Spleen (tissue), 11 donors: ENCODE measurements around the gene PARD6G. TPM values are rescaled to one million over a fixed set of nuclear protein-coding genes. Genes with fewer than 3 reads are reported as not detected.

Experiments
- DNase-seq: peaks from one replicate; pipeline ENCODE4 v3.0.0-alpha.2; 2020
- H3K27ac ChIP-seq, 8 donors: fragments of 200-600 bp; sonication (generic) in 7 of 8; 1 replicate in 4 of 8; 2 replicates in 4 of 8; pipeline versions ENCODE4 v1.5.0 to v1.8.0; 2016 to 2021; ENCODE audit warnings: inconsistent platforms in 4 of 8, mild to moderate bottlenecking in 4 of 8, moderate library complexity in 1 of 8
- H3K27me3 ChIP-seq, 7 donors: fragments of 200-600 bp; sonication (generic) in 6 of 7; replicated peaks in 1 of 7; 1 replicate in 4 of 7; 2 replicates in 3 of 7; pipeline versions ENCODE4 v1.5.0 to v1.8.0; 2016 to 2021; ENCODE audit warnings: inconsistent platforms in 3 of 7, mild to moderate bottlenecking in 1 of 7
- H3K36me3 ChIP-seq, 6 donors: fragments of 200-600 bp; sonication (generic) in 5 of 6; 1 replicate in 4 of 6; 2 replicates in 2 of 6; pipeline versions ENCODE4 v1.5.0 to v1.8.0; 2016 to 2021; ENCODE audit warnings: inconsistent platforms in 2 of 6
- H3K4me1 ChIP-seq, 6 donors: fragments of 200-600 bp; sonication (generic) in 5 of 6; 1 replicate in 3 of 6; 2 replicates in 3 of 6; pipeline versions ENCODE4 v1.5.0 to v1.8.0; 2016 to 2021; ENCODE audit warnings: inconsistent platforms in 3 of 6
- H3K4me3 ChIP-seq, 8 donors: fragments of 200-600 bp; sonication (generic) in 7 of 8; 1 replicate in 4 of 8; 2 replicates in 4 of 8; pipeline versions ENCODE4 v1.5.0 to v1.8.0; 2016 to 2021; ENCODE audit warnings: inconsistent platforms in 4 of 8, mild to moderate bottlenecking in 4 of 8, moderate library complexity in 2 of 8
- H3K9me3 ChIP-seq, 8 donors: fragments of 200-600 bp; sonication (generic) in 7 of 8; 1 replicate in 4 of 8; 2 replicates in 4 of 8; pipeline versions ENCODE4 v1.5.0 to v1.8.0; 2016 to 2021; ENCODE audit warnings: inconsistent platforms in 4 of 8
- POLR2A ChIP-seq, 3 donors: fragments of 450-650 bp; IDR thresholded peaks; one replicate each; pipeline ENCODE4 v1.5.1; 2017; ENCODE audit warnings: antibody characterized with exemption in 3 of 3, mild to moderate bottlenecking in 1 of 3
- POLR2AphosphoS5 ChIP-seq, 3 donors: sonication (generic); formaldehyde crosslinking; IDR thresholded peaks; one replicate each; pipeline ENCODE4 v1.5.1; 2017; ENCODE audit warnings: antibody characterized with exemption in 3 of 3
- WGBS, 5 donors: extraction: QIAGEN DNeasy Blood & Tissue Kit in 3 of 5; methylation state at CpG; one replicate each; pipeline versions ENCODE4 v1.1.5 to v1.1.7; 2013 to 2018; 5-methylcytosine and 5-hydroxymethylcytosine counted together
- intact Hi-C: fragments of 100-400 bp; cut with DNase I; formaldehyde crosslinking; loops from one replicate; pipeline ENCODE4 v1.15.0; 2023; ENCODE audit warnings: low total_unique reads
- polyA plus RNA-seq, 3 donors: library from polyadenylated mRNA; stranded (reverse); fragments of 200-250 nt; gene quantifications; one replicate each; pipeline ENCODE4 v1.2.1, GENCODE V29; 2013
- total RNA-seq, 7 donors: library from RNA; depleted of rRNA in 3 of 7; stranded (reverse); fragments of >200 nt in 3 of 7; fragmentation: NEBNext Ultra II Directional in 4 of 7; extraction: Animal tissue kit (Norgen Biotek cat#: 25700) in 4 of 7; gene quantifications; one replicate each; pipeline versions ENCODE4 v1.1.0 to v1.2.1, GENCODE V29; 2016 to 2021
- TF ChIP-seq, protein P1 (sequence below), 11 experiments: fragments of 200-600 bp in 7 of 11; fragments of 450-650 bp in 4 of 11; sonication (generic) in 4 of 11; IDR thresholded peaks in 8 of 11; conservative IDR thresholded peaks in 3 of 11; 1 replicate in 7 of 11; 2 replicates in 4 of 11; pipeline versions ENCODE4 v1.4.0 to v1.8.0; 2016 to 2021; ENCODE audit warnings: antibody characterized with exemption in 11 of 11, inconsistent platforms in 4 of 11, mild to moderate bottlenecking in 1 of 11
- donor health status: healthy with polysubstance abuse.
- donor health status: DM: no; HTN: no; CAD: no; lungs with moderate emphysema.
- donor health status: DM: no; HTN: no; CAD: no.
- donor health status: Bipolar disorder and iron deficiency.
- donor health status: healthy.
- donor health status: DM: no; HTN: no; CAD: no.
- donor health status: DM: yes; HTN: yes; CAD: no.

The PARD6G gene
- total and polyA plus RNA-seq, 10 donors: 0.30 to 6.8 (median 2.4) TPM

DNA sequence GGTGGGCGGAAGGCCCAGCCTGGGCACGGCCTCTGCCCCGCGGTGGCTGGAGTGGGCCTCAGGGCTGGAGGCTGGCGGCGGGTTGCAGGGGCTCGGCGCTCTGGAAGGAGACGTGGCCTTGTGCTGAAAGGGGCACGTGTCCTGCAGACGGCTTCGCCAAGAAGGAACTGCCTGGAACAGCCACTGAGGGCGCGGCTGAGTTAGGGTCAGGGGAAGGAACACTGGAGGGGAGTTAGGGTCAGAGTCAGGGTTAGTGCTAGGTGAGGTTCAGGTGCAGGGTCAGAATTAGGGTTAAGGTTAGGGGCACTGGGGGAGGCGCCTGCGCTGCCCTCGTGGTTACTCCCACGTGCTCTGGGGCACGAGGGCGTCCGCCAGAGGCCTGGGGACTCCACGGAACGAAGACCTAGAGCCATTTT lies 139.2 kb downstream of the PARD6G start:
- WGBS, 5 donors: 91 to 96% (median 92%) methylated on average over 23 of the region's 23 CpGs

GRCh38 chr18:80107426-80107825 lies 139.9 kb downstream of the PARD6G start:
- WGBS, 5 donors: 71 to 78% (median 76%) methylated on average over 10 of the region's 10 CpGs
- Histone ChIP-seq H3K36me3 (no peaks in the 10 kb centered on the region), H3K27ac (peak overlapping the region in 3 of 8 donors; percentile 85 to 90 (median 85)), H3K4me1 (peaks cover 12 to 48% (median 17%) of the 10 kb centered on the region in 6 donors), H3K9me3 (peaks cover 0 to 7% (median 0%) of the 10 kb centered on the region in 8 donors), H3K27me3 (no peaks in the 10 kb centered on the region), H3K4me3 (no peak overlapping the region)
- DNase-seq: no peak
- intact Hi-C loops: no loop called here
- TF ChIP-seq, protein P1, sequence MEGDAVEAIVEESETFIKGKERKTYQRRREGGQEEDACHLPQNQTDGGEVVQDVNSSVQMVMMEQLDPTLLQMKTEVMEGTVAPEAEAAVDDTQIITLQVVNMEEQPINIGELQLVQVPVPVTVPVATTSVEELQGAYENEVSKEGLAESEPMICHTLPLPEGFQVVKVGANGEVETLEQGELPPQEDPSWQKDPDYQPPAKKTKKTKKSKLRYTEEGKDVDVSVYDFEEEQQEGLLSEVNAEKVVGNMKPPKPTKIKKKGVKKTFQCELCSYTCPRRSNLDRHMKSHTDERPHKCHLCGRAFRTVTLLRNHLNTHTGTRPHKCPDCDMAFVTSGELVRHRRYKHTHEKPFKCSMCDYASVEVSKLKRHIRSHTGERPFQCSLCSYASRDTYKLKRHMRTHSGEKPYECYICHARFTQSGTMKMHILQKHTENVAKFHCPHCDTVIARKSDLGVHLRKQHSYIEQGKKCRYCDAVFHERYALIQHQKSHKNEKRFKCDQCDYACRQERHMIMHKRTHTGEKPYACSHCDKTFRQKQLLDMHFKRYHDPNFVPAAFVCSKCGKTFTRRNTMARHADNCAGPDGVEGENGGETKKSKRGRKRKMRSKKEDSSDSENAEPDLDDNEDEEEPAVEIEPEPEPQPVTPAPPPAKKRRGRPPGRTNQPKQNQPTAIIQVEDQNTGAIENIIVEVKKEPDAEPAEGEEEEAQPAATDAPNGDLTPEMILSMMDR (IDR thresholded peaks at IDR 0.05 in 8 of 11, conservative IDR thresholded peaks at IDR 0.05 in 3 of 11): no peak
- no peak for TF ChIP-seq POLR2AphosphoS5 (IDR thresholded peaks at IDR 0.05)
- TF ChIP-seq POLR2A (IDR thresholded peaks at IDR 0.05): no peak

More for the DNA sequence above, 139.2 kb downstream of the PARD6G start:
- Histone ChIP-seq H3K4me1 (peaks cover 12 to 55% (median 18%) of the 10 kb centered on the region in 6 donors), H3K27ac (peak overlapping the region in 6 of 8 donors; percentile 83 to 90 (median 85)), H3K4me3 (no peak overlapping the region), H3K9me3 (peaks cover 0 to 7% (median 0%) of the 10 kb centered on the region in 8 donors), H3K36me3 (no peaks in the 10 kb centered on the region), H3K27me3 (no peaks in the 10 kb centered on the region)
- DNase-seq: peak; percentile 82
- peak in 1 of 3 donors; percentile 22 for TF ChIP-seq POLR2AphosphoS5 (IDR thresholded peaks at IDR 0.05)
- no peak for TF ChIP-seq POLR2A (IDR thresholded peaks at IDR 0.05)
- TF ChIP-seq, protein P1 (IDR thresholded peaks at IDR 0.05 in 8 of 11, conservative IDR thresholded peaks at IDR 0.05 in 3 of 11): no peak
- intact Hi-C loops: no loop called here

Other genes with a start within 250 kb of the PARD6G start
- gene RBFA, start 213.1 kb downstream of the PARD6G start, total RNA-seq: 10 to 100 TPM; 16.4 to 31.1 (median 20.6) TPM
- gene RBFA, start 213.1 kb downstream of the PARD6G start, polyA plus RNA-seq: 10 to 100 TPM; 16.4 to 20.4 (median 19.0) TPM
- gene ADNP2, start 138.3 kb downstream of the PARD6G start, total RNA-seq: 10 to 100 TPM; 14.3 to 20.6 (median 15.7) TPM
- gene ADNP2, start 138.3 kb downstream of the PARD6G start, polyA plus RNA-seq: 1 to 10 TPM; 3.5 to 4.5 (median 3.7) TPM